ENCODE data around the gene SLC43A3.
"Not testable (repeated sequence)": the region's sequence is repeated elsewhere in the genome, so short reads cannot be mapped to it uniquely, and the experiment has no call there.

Gene SLC43A3

DNA sequence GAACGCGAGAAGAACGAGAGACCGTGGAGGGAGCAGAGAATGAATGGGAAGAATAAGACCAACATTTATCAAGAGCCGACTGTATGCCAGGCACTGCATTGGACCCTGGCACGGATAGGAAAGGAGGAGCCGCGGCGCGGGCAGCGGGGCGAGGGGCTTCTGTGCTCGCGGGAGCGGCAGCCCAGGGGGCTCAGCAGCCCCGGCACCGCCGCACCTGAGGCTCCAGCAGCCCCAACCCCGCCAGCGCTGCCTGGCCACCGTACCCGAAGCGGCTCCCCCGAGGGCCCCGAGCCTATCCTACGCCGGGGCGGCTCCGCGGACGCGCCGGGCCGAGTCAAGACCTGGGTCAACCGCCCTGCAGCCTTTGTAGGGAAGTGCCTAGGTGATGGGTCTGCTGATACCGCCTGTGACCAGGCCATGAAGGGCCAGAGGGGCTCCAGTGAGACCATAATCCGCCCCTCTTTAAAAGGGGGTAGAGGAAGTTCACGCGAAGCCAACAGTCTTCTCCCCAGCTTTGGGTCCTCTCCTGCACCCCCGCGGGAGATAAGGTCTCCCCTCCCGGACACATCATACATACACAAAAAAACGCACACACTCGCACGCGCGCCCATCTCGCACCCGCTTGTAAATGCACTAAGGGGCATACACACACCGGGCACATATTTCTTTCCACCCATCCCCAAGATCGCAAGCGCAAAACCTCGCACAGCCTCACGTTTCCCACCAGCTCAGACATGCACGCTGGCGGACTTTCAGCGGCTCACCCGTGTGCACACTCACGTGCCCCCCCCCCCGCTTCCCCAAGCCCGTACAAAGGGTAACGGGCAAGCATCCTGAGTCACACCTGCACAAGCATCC is 32.5 kb upstream of the SLC43A3 start:
- no peak for DNase-seq

DNA sequence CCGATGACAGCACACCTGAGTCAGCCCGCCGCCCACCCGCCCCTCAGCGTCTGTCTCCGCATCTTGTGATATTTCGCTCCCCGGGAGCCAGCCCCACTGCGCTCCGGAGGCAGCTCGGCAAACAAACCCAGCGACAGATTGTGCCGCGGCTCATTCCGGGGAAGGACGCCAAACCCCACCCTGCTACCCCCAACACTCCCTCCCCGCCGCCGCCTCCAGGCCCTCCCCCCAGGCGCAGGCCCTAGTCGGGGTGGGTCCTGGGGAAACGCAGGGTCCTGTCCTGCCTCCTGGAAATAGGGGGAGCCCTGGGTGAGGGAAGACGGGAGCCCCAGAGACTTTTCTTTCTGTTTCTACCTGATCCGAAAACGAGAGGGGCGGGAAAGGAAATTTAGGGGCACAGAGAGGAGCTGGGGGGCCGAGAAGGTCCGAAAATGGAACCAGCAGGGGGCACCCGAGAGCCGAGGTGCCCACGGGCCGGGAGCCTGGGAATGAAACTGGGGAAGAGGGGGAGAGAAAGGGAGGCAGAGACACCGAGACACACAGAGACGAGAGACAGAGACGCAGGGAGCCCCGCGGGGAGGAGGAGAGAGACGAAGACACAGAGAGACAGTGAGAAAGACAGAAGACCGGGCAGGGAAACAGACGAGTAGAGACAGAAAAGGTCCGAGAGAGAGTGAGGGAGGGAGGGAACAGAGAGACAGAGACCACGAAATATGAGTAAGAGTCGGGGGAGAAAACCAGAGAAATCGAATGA is 31.7 kb upstream of the SLC43A3 start:
- DNase-seq: peak; percentile 55

DNA sequence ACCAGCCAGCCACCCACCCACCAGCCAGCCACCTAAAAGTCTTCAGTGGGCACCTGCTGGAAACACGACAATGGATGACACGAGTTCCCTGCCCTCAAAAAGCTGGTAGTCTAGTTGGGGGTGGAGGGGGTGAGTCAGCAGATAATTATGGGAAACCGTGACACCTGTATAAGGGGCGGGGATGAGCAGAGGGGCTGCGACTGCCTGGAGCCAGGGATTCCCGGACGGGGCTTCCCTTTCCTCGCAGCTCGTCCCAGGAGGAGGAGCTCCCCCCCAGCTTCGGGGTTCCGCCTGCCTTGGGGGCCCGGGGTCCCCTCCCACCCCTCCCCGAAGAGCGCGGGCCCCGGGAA is 31.1 kb upstream of the SLC43A3 start:
- no peak for DNase-seq

GRCh38 chr11:57457643-57458023 is 30.7 kb upstream of the SLC43A3 start:
- no peak for DNase-seq

- DNase-seq: peak; percentile 88
These were observed 30.2 kb upstream of the SLC43A3 start for GRCh38 chr11:57456960-57457642.

DNA sequence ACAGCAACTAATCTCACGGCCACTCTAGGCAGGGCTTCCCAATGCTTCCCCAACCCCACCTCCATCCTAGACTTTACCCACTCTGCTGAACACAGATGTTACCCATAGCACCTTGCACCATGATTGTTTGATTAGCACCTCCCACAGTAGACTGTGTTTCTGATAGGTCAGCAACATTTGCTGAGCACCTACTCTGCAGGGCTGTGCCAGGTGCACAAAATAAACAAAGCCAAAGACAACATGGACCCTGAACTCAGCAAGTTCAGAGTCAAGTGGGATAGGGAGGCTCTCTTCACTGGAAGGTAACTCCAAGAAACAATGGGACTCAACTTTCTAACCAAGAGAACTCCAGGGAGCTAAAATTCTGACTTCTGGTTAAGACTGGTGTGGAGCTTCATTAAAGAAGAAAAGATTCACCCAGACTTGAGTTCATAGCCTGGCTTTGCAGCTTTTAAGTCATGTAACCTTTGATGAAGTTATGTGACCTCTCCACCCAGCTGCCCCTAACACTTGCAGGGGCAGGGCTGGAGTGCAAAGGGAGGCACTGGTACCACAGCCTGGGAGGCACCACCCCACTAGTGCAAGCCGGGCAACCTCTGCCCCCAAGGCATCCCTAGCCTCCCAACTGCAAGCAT is 26.7 kb upstream of the SLC43A3 start:
- DNase-seq: no peak

DNA sequence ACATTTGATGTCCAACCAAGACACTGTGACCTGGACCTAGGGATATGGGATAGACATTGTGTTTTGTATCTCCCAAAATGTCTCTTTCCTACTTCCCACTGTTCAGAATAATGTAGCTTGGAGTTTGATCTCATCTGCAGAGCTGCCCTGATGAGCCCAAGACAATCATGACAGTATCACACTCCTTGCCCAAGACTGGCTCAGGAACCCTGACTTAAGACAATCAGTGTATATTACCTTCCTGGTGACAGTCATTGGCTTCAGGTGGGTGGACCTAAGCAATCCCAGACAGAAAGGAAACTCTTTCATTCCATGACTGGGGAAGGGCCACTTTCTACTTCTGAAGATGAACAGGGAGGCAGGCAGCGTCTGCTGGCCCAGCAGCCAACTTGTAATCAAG is 19.1 kb upstream of the SLC43A3 start:
- no peak for DNase-seq

DNA sequence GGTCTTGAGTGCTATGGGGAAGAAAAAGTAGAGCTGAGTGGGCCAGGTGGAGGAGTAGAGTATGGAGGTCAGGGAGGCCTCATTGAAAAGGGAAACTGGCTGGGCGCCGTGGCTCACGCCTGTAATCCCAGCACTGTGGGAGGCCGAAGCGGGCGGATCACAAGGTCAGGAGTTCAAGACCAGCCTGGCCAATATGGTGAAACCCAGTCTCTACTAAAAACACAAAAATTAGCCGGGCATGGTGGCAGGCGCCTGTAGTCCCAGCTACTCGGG is 18.1 kb upstream of the SLC43A3 start:
- DNase-seq: not testable (repeated sequence)

- peak; percentile 55 for DNase-seq
These were observed 17.6 kb upstream of the SLC43A3 start for GRCh38 chr11:57444362-57445121.

GRCh38 chr11:57440744-57441414 is 14.0 kb upstream of the SLC43A3 start:
- DNase-seq: no peak

- no peak for DNase-seq
These were observed 12.9 kb upstream of the SLC43A3 start for GRCh38 chr11:57439786-57440185.

- DNase-seq: no peak
These were observed 11.7 kb upstream of the SLC43A3 start for GRCh38 chr11:57438345-57439285.

GRCh38 chr11:57436031-57436430 is 9.1 kb upstream of the SLC43A3 start:
- no peak for DNase-seq

- peak; percentile 85 for DNase-seq
These were observed 8.0 kb upstream of the SLC43A3 start for GRCh38 chr11:57434640-57435546.

- DNase-seq: peak; percentile 94
These were observed 5.8 kb upstream of the SLC43A3 start for GRCh38 chr11:57432714-57433163.

DNA sequence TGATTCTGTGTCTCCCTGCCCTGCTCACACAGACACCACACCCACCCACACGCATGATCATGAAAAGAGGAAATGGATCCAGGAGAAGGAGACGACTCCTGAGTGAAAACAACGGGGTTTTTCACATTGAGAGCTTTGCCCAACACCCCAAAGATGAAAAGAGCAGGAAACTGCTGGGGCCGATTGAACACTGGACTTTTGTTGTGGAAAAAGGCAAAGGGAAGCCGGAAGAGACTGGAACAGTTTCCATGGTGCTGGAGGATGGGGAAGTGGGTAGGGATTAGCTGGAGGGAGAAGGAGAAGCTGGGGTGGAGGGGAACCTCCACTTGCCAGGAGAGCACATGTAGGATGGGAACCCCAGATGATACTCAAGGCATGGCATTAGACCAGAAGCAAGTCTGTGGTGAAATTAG is 5.2 kb upstream of the SLC43A3 start:
- DNase-seq: no peak

- no peak for DNase-seq
These were observed 4.0 kb upstream of the SLC43A3 start for GRCh38 chr11:57430952-57431351.

- no peak for DNase-seq
These were observed 3.0 kb upstream of the SLC43A3 start for GRCh38 chr11:57429946-57430345.

- DNase-seq: no peak
These were observed 1.7 kb upstream of the SLC43A3 start for GRCh38 chr11:57428643-57429042.

GRCh38 chr11:57427727-57428082 is 784 bp upstream of the SLC43A3 start:
- no peak for DNase-seq

All from EL (cell line).